ENCODE results near the gene CFAP73. TPM values are rescaled to one million over a fixed set of nuclear protein-coding genes. Genes with fewer than 3 reads are reported as not detected.

Gene CFAP73
- total RNA-seq, 4 donors from 2014 or later = 1.0 to 2.6 (median 2.0) TPM

GRCh38 chr12:113157218-113157859 lies 7.8 kb downstream of the CFAP73 start:
- Histone ChIP-seq H3K27ac (no peak overlapping the region), H3K9me3 (no peaks in the 10 kb centered on the region), H3K36me3 (peaks cover 50% of the 10 kb centered on the region), H3K4me3 (no peak overlapping the region), H3K4me1 (peaks cover 19% of the 10 kb centered on the region), H3K27me3 (peaks cover 18% of the 10 kb centered on the region)
- no peak for DNase-seq (ENCODE audit: low spot score in 2 of 2)
- TF ChIP-seq POLR2AphosphoS5 (IDR thresholded peaks at IDR 0.05) = no peak
- TF ChIP-seq, protein P1, sequence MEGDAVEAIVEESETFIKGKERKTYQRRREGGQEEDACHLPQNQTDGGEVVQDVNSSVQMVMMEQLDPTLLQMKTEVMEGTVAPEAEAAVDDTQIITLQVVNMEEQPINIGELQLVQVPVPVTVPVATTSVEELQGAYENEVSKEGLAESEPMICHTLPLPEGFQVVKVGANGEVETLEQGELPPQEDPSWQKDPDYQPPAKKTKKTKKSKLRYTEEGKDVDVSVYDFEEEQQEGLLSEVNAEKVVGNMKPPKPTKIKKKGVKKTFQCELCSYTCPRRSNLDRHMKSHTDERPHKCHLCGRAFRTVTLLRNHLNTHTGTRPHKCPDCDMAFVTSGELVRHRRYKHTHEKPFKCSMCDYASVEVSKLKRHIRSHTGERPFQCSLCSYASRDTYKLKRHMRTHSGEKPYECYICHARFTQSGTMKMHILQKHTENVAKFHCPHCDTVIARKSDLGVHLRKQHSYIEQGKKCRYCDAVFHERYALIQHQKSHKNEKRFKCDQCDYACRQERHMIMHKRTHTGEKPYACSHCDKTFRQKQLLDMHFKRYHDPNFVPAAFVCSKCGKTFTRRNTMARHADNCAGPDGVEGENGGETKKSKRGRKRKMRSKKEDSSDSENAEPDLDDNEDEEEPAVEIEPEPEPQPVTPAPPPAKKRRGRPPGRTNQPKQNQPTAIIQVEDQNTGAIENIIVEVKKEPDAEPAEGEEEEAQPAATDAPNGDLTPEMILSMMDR (IDR thresholded peaks at IDR 0.05) = no peak
- TF ChIP-seq EP300 (IDR thresholded peaks at IDR 0.05) = no peak
- TF ChIP-seq POLR2A (IDR thresholded peaks at IDR 0.05) = no peak
- WGBS = 84% methylated on average over 11 of the region's 12 CpGs

DNA sequence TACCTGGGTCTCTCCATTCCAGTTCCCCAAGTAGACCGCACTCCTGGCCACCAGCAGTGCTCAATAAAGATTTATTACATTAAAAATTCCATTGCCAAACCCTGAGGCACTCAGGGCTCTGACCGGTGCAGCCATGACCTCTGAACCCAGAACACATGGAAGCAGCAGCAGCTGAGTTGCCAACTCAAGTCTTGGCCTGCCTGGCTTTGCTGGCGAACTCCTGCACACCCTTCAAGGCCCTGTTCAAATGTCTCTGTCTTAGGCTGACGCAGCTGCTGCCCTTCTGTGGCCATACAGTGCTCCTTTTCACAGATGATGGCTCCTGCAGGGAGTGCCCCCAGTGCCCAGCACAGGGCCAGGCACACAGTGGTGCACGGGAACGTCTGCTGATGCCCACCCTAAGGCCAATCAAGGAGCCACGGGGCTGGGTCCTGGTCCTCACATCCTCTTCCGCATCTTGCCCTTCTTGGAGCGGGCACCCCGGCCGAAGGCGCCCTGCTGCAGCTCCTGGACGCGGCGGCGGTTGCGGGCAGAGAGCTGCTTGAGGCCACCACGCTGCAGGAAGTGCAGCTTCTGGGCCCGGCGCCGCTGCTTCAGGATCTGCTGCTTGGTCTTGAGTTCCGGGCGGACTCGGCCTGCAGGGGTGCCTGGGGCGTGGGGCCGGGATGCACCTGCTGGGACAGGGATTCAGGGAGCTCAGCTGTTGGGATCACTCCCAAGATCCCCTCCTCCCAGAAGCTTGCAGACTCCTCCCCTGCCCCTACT lies 9.1 kb downstream of the CFAP73 start:
- peaks cover 12% of the 10 kb centered on the region for H3K27me3 ChIP-seq
- H3K27ac ChIP-seq = no peak overlapping the region
- TF ChIP-seq POLR2AphosphoS5 (IDR thresholded peaks at IDR 0.05) (no peak), EP300 (IDR thresholded peaks at IDR 0.05) (no peak), POLR2A (IDR thresholded peaks at IDR 0.05) (no peak)
- TF ChIP-seq, protein P1 (IDR thresholded peaks at IDR 0.05) = no peak
- no peaks in the 10 kb centered on the region for H3K9me3 ChIP-seq
- H3K4me3 ChIP-seq = no peak overlapping the region
- WGBS = 90% methylated on average over 7 of the region's 26 CpGs
- no peak for DNase-seq (ENCODE audit: low spot score in 2 of 2)
- peaks cover 63% of the 10 kb centered on the region for H3K36me3 ChIP-seq
- H3K4me1 ChIP-seq = peaks cover 9% of the 10 kb centered on the region

DNA sequence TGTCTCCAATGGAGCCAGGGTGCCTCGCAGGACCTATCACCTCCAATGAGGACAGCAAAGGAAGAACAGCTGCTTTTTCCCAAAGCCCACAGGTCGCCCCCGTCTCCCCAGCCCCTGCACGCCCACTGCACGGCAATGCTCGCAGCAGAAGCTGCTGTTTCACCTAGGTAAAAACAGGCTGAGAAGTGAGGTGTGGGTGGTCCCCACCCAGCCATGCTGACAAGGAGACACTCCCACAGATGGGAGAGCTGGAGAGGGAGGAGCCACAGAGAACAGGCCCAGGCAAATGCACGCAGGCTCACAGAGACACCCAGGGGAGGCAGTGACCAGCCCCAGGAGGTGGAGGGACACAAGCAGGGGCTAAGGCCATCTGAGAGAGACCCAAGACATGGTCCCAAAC lies 10.4 kb downstream of the CFAP73 start:
- H3K36me3 ChIP-seq = peaks cover 76% of the 10 kb centered on the region
- 87% methylated on average over 7 of the region's 7 CpGs for WGBS
- H3K27ac ChIP-seq = no peak overlapping the region
- H3K4me3 ChIP-seq = no peak overlapping the region
- TF ChIP-seq, protein P1 (IDR thresholded peaks at IDR 0.05) = no peak
- TF ChIP-seq EP300 (IDR thresholded peaks at IDR 0.05) = no peak
- no peak for TF ChIP-seq POLR2AphosphoS5 (IDR thresholded peaks at IDR 0.05)
- TF ChIP-seq POLR2A (IDR thresholded peaks at IDR 0.05) = no peak
- H3K4me1 ChIP-seq = no peaks in the 10 kb centered on the region
- no peak for DNase-seq (ENCODE audit: low spot score in 2 of 2)
- peaks cover 5% of the 10 kb centered on the region for H3K27me3 ChIP-seq
- H3K9me3 ChIP-seq = no peaks in the 10 kb centered on the region

GRCh38 chr12:113161415-113162016 lies 12.0 kb downstream of the CFAP73 start:
- 88% methylated on average over 11 of the region's 26 CpGs for WGBS
- H3K27ac ChIP-seq = no peak overlapping the region
- H3K9me3 ChIP-seq = no peaks in the 10 kb centered on the region
- H3K36me3 ChIP-seq = peaks cover 92% of the 10 kb centered on the region
- H3K4me3 ChIP-seq = no peak overlapping the region
- TF ChIP-seq POLR2AphosphoS5 (IDR thresholded peaks at IDR 0.05) = no peak
- no peak for TF ChIP-seq EP300 (IDR thresholded peaks at IDR 0.05)
- no peak for TF ChIP-seq POLR2A (IDR thresholded peaks at IDR 0.05)
- TF ChIP-seq, protein P1 (IDR thresholded peaks at IDR 0.05) = no peak
- H3K27me3 ChIP-seq = no peaks in the 10 kb centered on the region
- no peak for DNase-seq (ENCODE audit: low spot score in 2 of 2)
- no peaks in the 10 kb centered on the region for H3K4me1 ChIP-seq
